Inflammatory macrophage (primary cell): Measurements from ENCODE around the gene SAFB.
A peak's percentile ranks its signal among the peaks of the same experiment; 100 is the strongest.

Experiments
- DNase-seq, 2 donors: peaks; one replicate each; pipeline ENCODE4 v3.0.0-alpha.2; 2020 to 2022
- total RNA-seq, 18 experiments: gene quantifications; one replicate each; lab custom pipeline; 2026; ENCODE audit warnings: mixed read lengths in 6 of 18, inconsistent platforms in 2 of 18; lab: John Stamatoyannopoulos, UW

SAFB gene
- 17.4 to 69.5 (median 45.9) reads per million in 18 experiments for total RNA-seq

DNA sequence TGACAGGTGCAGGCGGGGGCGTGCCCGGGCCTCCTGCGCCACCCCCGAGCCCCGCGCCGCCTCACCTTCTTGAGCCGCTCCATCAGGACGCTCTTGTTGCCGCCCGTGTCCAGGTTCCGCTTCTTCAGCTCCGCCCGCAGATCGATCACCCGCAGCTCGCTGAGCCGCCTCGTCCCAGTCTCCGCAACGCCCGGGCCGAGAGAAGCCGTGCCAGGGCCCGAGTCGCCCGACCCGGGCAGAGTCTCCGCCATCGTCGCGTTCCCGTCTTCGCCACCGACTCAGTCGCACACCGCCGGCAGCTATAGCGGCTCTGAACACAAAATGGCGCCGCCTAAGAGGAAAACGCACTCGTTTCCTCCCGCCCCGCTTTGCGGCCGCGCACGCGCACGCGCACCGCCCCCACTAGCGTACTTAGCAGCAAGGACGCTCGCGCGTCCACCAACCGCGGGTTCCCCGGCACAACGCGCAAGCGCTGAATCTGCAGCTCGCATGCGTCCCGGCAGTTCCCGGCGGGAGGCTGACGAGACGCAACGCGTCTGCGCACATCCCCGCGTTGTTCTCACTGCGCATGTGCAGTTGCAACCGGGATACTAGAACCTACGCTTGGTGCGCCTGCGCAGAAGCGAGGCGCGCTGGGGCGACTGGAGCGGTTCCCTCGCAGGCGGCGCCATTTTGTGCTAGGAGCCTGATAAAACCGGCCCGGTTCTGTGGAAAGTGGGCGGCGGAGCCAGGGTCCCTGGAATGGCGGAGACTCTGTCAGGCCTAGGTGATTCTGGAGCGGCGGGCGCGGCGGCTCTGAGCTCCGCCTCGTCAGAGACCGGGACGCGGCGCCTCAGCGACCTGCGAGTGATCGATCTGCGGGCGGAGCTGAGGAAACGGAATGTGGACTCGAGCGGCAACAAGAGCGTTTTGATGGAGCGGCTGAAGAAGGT lies at the start of gene SAFB, which contains the start of gene SAFB2:
SAFB (plus strand) TSS at position 619 of the 932 bp plus-strand sequence; CDS start at position 742, 123 bp downstream.
SAFB2 (minus strand) TSS at position 312 of the 932 bp plus-strand sequence; CDS start at position 251, 61 bp downstream.
- DNase-seq = peak; percentile 100

DNA sequence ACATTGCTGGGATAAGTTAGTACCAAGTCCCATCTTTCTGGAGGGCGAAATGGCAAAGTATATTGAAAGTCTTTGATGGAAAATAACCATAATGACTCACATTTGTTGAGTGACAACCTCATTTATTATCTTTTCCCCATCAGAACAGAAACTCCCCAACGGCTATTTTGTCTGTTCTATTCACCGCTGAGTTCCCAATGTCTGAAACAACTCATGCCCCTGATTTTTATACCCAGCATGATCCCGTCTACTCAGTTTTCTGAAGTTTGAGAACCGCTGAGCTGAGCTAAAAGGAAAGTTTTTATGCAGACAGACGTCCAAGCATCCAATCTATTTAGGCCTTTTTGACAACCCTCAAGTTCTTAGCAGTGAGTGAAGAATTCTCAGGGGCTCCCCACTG lies 47.3 kb upstream of the SAFB start:
- DNase-seq = no peak

DNA sequence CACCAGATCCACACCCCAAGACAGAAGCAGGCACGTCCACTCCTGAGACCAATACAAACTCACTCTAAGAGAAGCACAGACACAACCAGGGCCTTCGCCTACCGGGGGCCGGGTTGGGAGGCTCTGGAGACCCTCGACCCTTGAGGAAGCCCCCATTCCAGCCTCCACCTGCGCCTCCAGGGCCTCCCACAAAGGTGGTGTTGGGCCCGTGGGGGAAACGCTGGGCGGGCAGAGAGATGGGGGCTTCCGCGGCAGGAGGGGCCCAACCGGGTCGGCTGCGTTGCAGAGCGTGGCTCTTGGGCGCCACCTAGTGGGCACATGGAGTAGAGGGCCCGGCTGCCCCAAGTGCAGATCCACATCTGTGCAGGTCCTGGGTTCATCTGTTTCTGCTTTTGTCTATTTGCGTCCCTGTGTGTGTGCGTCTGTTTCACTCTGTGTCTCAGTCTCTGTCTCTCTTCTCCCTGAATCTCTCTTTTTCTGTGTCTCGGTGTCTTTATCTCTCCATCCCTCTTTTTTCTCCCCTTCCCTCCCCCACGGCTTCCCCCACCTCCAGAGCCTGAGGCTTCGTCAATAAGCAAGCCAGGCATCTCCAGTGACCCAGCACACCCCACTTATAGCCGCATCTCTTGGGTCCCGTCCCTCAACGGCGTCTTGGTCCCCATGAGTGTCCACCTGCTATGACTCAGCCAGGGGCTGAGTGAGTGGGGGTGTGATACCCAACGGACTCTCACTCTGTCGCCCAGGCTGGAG lies 44.6 kb upstream of the SAFB start:
- peak; percentile 25 to 60 for DNase-seq

GRCh38 chr19:5579286-5579685 lies 43.6 kb upstream of the SAFB start:
- DNase-seq = no peak

DNA sequence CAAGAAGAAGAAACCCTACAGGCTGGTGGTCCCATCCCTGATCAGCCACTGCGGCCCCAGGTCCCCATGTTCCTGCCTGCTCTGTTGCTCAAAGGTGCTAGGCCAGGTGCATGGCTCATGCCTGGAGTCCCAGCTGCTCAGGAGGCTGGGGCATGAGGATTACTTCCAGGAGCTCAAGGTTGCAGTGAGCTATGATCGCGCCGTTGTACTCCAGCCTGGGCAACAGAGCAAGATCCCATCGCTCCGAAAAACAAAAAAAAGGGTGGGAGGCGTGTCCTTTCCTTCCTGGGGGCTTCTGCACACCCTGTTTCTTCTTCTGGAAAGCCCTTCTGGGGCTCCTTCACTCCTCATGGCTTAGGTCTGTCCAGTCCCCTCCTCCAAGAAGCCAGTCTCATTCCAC lies 43.2 kb upstream of the SAFB start:
- DNase-seq = no peak

GRCh38 chr19:5580161-5580571 lies 42.7 kb upstream of the SAFB start:
- no peak for DNase-seq

DNA sequence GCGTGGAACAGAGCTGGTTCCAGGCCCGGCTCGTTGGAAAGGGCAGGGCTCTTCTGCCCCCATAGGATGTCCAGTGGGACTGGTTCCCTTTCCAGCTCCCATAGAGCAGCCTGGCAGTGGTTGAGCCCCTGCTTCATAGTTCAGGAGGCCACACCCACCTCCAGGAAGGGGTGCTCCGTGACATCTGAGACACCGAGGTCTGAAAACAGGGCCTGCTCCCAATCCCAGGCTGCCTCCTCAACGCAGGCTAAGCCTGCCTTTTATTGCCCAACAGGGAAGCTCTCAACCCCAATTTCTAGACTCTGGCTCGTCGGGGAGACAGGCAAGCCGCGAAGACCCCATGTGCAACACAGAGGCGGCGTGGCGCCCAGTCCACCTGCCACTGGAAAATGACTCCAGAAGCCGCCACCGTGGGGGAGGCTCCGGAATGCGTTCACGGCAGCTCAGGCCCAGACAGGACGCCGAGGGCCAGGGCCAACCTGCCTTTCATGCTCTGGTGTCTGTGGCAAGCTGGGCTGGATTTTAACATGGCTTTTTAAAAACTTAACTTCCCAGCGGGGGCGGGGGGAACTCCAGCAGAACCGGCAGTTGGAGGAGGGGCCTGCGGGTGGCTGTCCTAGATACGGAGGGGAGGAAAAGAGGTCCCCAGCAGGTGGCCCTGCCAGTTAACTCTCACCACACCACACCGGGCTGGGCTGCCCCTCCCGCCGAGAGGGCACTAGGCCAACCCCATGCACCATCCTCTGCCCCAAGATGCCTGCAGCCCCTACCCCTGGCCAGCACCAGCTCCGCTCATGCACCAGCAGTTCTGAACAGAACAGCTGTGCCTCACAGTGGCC lies 37.2 kb upstream of the SAFB start:
- DNase-seq = peak in 1 of 2 donors; percentile 41

DNA sequence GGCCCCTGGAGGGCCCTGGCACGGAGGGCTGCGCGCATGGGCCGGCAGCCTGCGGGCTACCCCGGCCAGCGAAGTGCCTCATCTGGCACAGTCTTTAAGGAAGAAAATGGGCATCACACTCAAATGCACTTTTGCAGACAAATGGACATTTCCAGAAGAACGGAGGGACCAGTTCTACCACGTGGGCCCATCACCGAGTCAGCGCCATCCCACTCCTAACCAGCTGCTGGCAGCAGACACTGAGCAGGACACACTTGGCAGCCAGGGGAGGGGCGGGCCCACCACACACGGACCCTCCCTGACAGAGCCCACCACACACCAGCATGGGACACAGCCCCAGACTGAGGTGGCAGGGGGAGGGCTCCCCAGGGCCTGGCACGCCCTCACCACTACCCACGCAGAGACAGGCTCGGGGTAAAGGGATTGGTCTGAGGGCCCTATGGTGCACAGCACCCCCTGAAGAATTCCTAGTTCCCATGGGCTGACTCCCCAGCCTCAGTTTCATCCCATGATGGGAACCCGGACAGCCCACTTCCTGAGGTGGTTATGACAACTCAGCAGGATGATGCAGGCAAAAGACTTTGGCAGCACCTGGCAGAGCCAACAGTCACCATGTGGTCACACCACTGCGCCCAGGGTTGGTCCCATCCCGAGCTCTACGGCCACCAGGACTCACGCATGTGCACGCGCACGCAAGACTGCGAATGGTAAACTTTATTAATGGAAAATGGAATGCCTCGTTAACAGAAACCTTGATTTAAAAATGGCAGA lies 36.4 kb upstream of the SAFB start:
- DNase-seq = no peak

GRCh38 chr19:5587071-5587455 lies 35.8 kb upstream of the SAFB start:
- DNase-seq = no peak

- no peak for DNase-seq
These were observed 35.2 kb upstream of the SAFB start for GRCh38 chr19:5587661-5588060.

DNA sequence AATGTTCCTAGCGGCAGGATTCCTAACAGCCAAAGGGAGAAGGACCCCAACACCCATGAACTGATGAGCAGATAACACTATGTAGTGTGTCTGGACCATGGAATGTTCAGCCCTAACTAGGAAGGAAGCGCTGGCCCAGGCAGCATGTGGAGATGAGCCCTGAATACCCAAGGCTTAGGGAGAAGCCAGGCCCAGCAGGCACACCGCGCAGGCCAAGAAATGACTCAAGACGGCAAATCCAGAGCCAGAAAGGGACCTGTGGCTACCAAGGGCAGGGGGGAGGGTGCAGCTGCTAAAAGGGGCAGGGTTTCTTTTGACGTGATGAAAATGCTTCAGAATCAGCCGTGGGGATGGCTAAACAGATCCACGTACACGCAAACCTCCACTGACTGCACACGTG lies 34.4 kb upstream of the SAFB start:
- DNase-seq = no peak

- no peak for DNase-seq
These were observed 33.8 kb upstream of the SAFB start for GRCh38 chr19:5588906-5589676.

- DNase-seq = no peak
These were observed 32.6 kb upstream of the SAFB start for GRCh38 chr19:5590151-5590864.

DNA sequence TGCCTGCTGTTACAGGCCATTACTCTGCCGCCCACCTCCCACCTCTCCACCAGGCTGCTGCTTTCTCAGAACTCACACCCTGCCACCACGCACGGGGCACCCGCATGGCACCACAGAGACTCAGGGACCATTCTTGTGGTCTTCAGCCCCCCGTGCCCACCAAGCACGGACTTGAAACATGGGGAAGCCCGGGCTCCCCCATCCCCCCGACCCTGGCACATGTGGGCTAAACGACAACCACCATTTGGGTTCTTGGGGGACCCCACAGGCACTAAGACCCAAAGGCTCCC lies 32.1 kb upstream of the SAFB start:
- no peak for DNase-seq

- no peak for DNase-seq
These were observed 31.4 kb upstream of the SAFB start for GRCh38 chr19:5591476-5591875.

- no peak for DNase-seq
These were observed 30.1 kb upstream of the SAFB start for GRCh38 chr19:5592531-5593342.

DNA sequence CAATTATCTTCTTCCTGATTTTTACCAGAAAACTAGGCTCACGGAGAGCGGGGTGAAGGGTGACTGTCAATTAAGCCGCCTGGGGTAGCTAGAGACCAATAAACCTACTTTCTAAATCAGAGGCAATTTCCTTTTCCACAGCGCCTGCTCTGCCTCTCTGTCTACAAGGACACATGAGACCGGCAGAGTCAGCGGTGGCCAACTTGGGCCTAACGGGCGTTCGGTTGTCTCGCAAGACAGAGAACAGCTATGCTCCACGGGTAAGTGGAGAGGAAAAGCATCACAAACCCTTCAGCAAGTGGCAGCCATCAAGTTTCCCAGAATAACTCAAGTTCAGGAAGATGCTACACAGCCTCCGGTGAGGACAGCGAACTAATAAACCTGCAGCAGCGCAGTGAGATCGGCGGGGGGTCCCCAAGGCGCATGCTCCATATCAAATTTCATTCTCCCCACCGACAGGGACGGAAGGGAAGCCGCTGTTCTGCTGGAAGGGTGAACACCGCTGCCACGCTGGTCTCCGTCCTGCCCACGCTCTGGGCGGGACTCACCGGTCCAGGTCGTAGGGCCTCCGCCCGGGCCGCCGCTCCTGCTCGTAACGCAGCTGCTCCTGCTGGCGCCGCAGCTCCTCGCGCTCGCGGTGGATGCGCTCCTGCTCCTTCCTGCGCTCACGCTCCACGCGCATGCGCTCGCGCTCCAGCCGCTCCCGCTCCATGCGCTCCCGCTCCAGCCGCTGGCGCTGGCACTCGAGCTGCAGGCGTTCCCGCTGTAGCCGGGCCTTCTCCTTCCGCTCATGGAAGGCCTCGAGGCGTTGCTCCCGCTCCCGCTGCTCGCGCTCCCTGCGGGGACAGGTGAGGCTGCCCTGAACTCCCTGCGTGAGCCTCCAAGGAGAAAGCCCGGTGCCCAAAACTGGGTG lies 29.3 kb upstream of the SAFB start:
- DNase-seq = no peak

GRCh38 chr19:5594521-5594950 lies 28.3 kb upstream of the SAFB start:
- DNase-seq = no peak
